ENCODE results near the gene RBP2. TPM values are rescaled to one million over a fixed set of nuclear protein-coding genes. Genes with fewer than 3 reads are reported as not detected.

Gene RBP2
- polyA plus RNA-seq, 1 donor from 2014 or later = not detected

- Histone ChIP-seq H2AFZ (ENCODE audit: low read depth, low read length) (no peak overlapping the region), H3K4me3 (ENCODE audit: low read length) (no peak overlapping the region), H3K9ac (ENCODE audit: low read length) (no peak overlapping the region), H3K27ac (ENCODE audit: low read length) (no peak overlapping the region), H4K20me1 (ENCODE audit: insufficient read depth) (no peaks in the 10 kb centered on the region), H3F3A (ENCODE audit: insufficient read depth, low read length, poor library complexity, severe bottlenecking) (no peaks in the 10 kb centered on the region), H3K79me2 (replicated peaks; ENCODE audit: insufficient read depth, low read length) (peaks cover 7% of the 10 kb centered on the region), H3K27me3 (ENCODE audit: insufficient read depth, low read depth, low read length) (no peaks in the 10 kb centered on the region), H3K9me2 (ENCODE audit: insufficient read depth, low read length) (no peaks in the 10 kb centered on the region), H3K4me2 (ENCODE audit: low read length) (no peak overlapping the region), H3K9me3 (ENCODE audit: low read length) (peaks cover 4% of the 10 kb centered on the region), H3K36me3 (ENCODE audit: insufficient read depth, low read length) (peaks cover 3% of the 10 kb centered on the region)
- TF ChIP-seq EZH2 (IDR thresholded peaks at IDR 0.05; ENCODE audit: borderline replicate concordance, insufficient read depth, low read length, poor library complexity, severe bottlenecking) (no peak), CTCF (IDR thresholded peaks at IDR 0.05; ENCODE audit: poor library complexity, severe bottlenecking) (no peak), POLR2AphosphoS5 (IDR thresholded peaks at IDR 0.05) (no peak), MXI1 (conservative IDR thresholded peaks at IDR 0.05; ENCODE audit: poor library complexity, severe bottlenecking) (no peak), SMC3 (conservative IDR thresholded peaks at IDR 0.05; ENCODE audit: poor library complexity) (no peak), EP300 (conservative IDR thresholded peaks at IDR 0.05; ENCODE audit: poor library complexity, severe bottlenecking) (no peak), RAD21 (conservative IDR thresholded peaks at IDR 0.05) (no peak), TAF1 (IDR thresholded peaks at IDR 0.05; ENCODE audit: low read depth) (no peak)
- TF ChIP-seq, protein P1, sequence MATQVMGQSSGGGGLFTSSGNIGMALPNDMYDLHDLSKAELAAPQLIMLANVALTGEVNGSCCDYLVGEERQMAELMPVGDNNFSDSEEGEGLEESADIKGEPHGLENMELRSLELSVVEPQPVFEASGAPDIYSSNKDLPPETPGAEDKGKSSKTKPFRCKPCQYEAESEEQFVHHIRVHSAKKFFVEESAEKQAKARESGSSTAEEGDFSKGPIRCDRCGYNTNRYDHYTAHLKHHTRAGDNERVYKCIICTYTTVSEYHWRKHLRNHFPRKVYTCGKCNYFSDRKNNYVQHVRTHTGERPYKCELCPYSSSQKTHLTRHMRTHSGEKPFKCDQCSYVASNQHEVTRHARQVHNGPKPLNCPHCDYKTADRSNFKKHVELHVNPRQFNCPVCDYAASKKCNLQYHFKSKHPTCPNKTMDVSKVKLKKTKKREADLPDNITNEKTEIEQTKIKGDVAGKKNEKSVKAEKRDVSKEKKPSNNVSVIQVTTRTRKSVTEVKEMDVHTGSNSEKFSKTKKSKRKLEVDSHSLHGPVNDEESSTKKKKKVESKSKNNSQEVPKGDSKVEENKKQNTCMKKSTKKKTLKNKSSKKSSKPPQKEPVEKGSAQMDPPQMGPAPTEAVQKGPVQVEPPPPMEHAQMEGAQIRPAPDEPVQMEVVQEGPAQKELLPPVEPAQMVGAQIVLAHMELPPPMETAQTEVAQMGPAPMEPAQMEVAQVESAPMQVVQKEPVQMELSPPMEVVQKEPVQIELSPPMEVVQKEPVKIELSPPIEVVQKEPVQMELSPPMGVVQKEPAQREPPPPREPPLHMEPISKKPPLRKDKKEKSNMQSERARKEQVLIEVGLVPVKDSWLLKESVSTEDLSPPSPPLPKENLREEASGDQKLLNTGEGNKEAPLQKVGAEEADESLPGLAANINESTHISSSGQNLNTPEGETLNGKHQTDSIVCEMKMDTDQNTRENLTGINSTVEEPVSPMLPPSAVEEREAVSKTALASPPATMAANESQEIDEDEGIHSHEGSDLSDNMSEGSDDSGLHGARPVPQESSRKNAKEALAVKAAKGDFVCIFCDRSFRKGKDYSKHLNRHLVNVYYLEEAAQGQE (IDR thresholded peaks at IDR 0.05; ENCODE audit: borderline replicate concordance) = no peak
Observed at GRCh38 chr3:139418144-139418543, 58.2 kb downstream of the RBP2 start.

DNA sequence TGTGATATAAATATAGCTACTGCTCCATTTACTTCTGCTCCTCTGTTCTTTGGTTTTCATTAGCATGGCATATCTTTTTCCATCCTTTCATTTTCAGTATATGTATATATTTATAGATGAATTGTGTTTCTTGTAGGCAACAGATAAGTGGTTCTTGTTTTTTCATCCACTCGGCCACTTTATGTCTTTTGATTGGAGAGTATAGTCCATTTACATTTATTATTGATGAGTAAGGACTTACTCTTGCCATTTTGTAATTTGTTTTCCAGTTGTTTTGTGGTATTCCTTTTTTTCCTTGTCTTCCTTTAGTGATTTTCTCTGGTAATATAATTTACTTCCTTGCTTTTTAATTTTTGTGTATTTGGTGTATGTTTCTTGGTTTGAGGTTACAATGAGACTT, 60.0 kb downstream of the RBP2 start:
- Histone ChIP-seq H3K4me2 (ENCODE audit: low read length) (no peak overlapping the region), H3K79me2 (replicated peaks; ENCODE audit: insufficient read depth, low read length) (peaks cover 7% of the 10 kb centered on the region), H3K36me3 (ENCODE audit: insufficient read depth, low read length) (no peaks in the 10 kb centered on the region), H3K27ac (ENCODE audit: low read length) (no peak overlapping the region), H3F3A (ENCODE audit: insufficient read depth, low read length, poor library complexity, severe bottlenecking) (no peaks in the 10 kb centered on the region), H3K9me3 (ENCODE audit: low read length) (peaks cover 8% of the 10 kb centered on the region), H3K27me3 (ENCODE audit: insufficient read depth, low read depth, low read length) (no peaks in the 10 kb centered on the region), H4K20me1 (ENCODE audit: insufficient read depth) (no peaks in the 10 kb centered on the region), H3K9ac (ENCODE audit: low read length) (no peak overlapping the region), H2AFZ (ENCODE audit: low read depth, low read length) (no peak overlapping the region), H3K4me3 (ENCODE audit: low read length) (no peak overlapping the region), H3K9me2 (ENCODE audit: insufficient read depth, low read length) (no peaks in the 10 kb centered on the region)
- no peak for TF ChIP-seq SMC3 (conservative IDR thresholded peaks at IDR 0.05; ENCODE audit: poor library complexity)
- TF ChIP-seq, protein P1 (IDR thresholded peaks at IDR 0.05; ENCODE audit: borderline replicate concordance) = no peak
- TF ChIP-seq POLR2AphosphoS5 (IDR thresholded peaks at IDR 0.05) = no peak
- TF ChIP-seq TAF1 (IDR thresholded peaks at IDR 0.05; ENCODE audit: low read depth) = no peak
- TF ChIP-seq MXI1 (conservative IDR thresholded peaks at IDR 0.05; ENCODE audit: poor library complexity, severe bottlenecking) = no peak
- no peak for TF ChIP-seq RAD21 (conservative IDR thresholded peaks at IDR 0.05)
- no peak for TF ChIP-seq EP300 (conservative IDR thresholded peaks at IDR 0.05; ENCODE audit: poor library complexity, severe bottlenecking)
- no peak for TF ChIP-seq CTCF (IDR thresholded peaks at IDR 0.05; ENCODE audit: poor library complexity, severe bottlenecking)
- no peak for TF ChIP-seq EZH2 (IDR thresholded peaks at IDR 0.05; ENCODE audit: borderline replicate concordance, insufficient read depth, low read length, poor library complexity, severe bottlenecking)
